ENCODE measurements around the gene SHLD2.

GRCh38 chr10:87068281-87068680 is 26.7 kb upstream of the SHLD2 start:
- TF ChIP-seq POLR2A (IDR thresholded peaks at IDR 0.05) (no peak), CTCF (IDR thresholded peaks at IDR 0.05 in 4 of 5, conservative IDR thresholded peaks at IDR 0.05 in 1 of 5) (no peak)

All from gastrocnemius medialis (tissue), 4 donors.